Measurements from ENCODE around the gene ANKS3. TPM values are rescaled to one million over a fixed set of nuclear protein-coding genes. Genes with fewer than 3 reads are reported as not detected.

Gene ANKS3
- total and polyA plus RNA-seq, 7 donors, result 3.9 to 30.7 (median 20.8) TPM

GRCh38 chr16:4694642-4695451 is 39.2 kb downstream of the ANKS3 start:
- intact Hi-C loops (cut with DNase I), result no loop called here
- TF ChIP-seq POLR2AphosphoS5 (IDR thresholded peaks at IDR 0.05) (peak in 1 of 4 donors; percentile 19), CTCF (IDR thresholded peaks at IDR 0.05) (no peak), EP300 (IDR thresholded peaks at IDR 0.05) (no peak), POLR2A (IDR thresholded peaks at IDR 0.05) (no peak)
- Histone ChIP-seq H3K27me3 (no peaks in the 10 kb centered on the region), H3K27ac (peak overlapping the region; percentile 88 to 93 (median 91)), H3K4me3 (peak overlapping the region in 3 of 4 donors; percentile 85 to 93 (median 92)), H3K4me1 (peaks cover 0 to 38% (median 32%) of the 10 kb centered on the region in 4 donors), H3K9me3 (no peaks in the 10 kb centered on the region), H3K36me3 (peaks cover 13 to 45% (median 22%) of the 10 kb centered on the region in 4 donors)
- peak; percentile 74 for DNase-seq
- 52 to 63% methylated on average over 26 of the region's 26 CpGs for WGBS, 2 donors

- intact Hi-C loops (cut with DNase I), result loop anchor here (2.0 kb wide), 2 partner anchors 41 to 77 kb away; partner anchors contain the start of genes ANKS3 and DNAAF8
- peak overlapping the region; percentile 88 to 93 (median 91) for H3K27ac ChIP-seq
- H3K4me3 ChIP-seq, result peak overlapping the region; percentile 74 to 93 (median 88)
- no peaks in the 10 kb centered on the region for H3K9me3 ChIP-seq
- H3K4me1 ChIP-seq, result peaks cover 0 to 38% (median 32%) of the 10 kb centered on the region in 4 donors
- no peak for TF ChIP-seq EP300 (IDR thresholded peaks at IDR 0.05)
- no peak for TF ChIP-seq POLR2AphosphoS5 (IDR thresholded peaks at IDR 0.05)
- TF ChIP-seq CTCF (IDR thresholded peaks at IDR 0.05), result no peak
- no peak for TF ChIP-seq POLR2A (IDR thresholded peaks at IDR 0.05)
- H3K36me3 ChIP-seq, result peaks cover 6 to 45% (median 20%) of the 10 kb centered on the region in 4 donors
- peak; percentile 81 for DNase-seq
- no peaks in the 10 kb centered on the region for H3K27me3 ChIP-seq
- WGBS, 2 donors, result 1 to 2% methylated on average over 54 of the region's 54 CpGs
Measured at GRCh38 chr16:4693956-4694641, 40.0 kb downstream of the ANKS3 start.

- no peaks in the 10 kb centered on the region for H3K9me3 ChIP-seq
- peak within 1 kb of the TSS; percentile 74 to 93 (median 88) for H3K4me3 ChIP-seq
- H3K4me1 ChIP-seq, result peaks cover 0 to 38% (median 32%) of the 10 kb centered on the region in 4 donors
- WGBS, 2 donors, result 0% methylated on average over 91 of the region's 91 CpGs
- peaks cover 3 to 45% (median 17%) of the 10 kb centered on the region in 4 donors for H3K36me3 ChIP-seq
- TF ChIP-seq POLR2AphosphoS5 (IDR thresholded peaks at IDR 0.05) (peak; percentile 67 to 92 (median 82)), EP300 (IDR thresholded peaks at IDR 0.05) (no peak), POLR2A (IDR thresholded peaks at IDR 0.05) (peak; percentile 27 to 30), CTCF (IDR thresholded peaks at IDR 0.05) (no peak)
- peak within 1 kb of the TSS; percentile 88 to 93 (median 91) for H3K27ac ChIP-seq
- H3K27me3 ChIP-seq, result no peaks in the 10 kb centered on the region
- peak; percentile 98 for DNase-seq
- intact Hi-C loops (cut with DNase I), result loop anchor here (2.0 kb wide), 2 partner anchors 41 to 77 kb away; partner anchors contain the start of genes ANKS3 and DNAAF8
Measured at GRCh38 chr16:4693296-4693955, 40.6 kb downstream of the ANKS3 start, which contains the start of gene NUDT16L1. Gene NUDT16L1, plus strand, starts transcription at chr16:4693562. Its CDS starts 165 bp downstream, at chr16:4693727.
